22Rv1 (cell line): ENCODE data around the gene SHTN1.
A peak's percentile ranks its signal among the peaks of the same experiment; 100 is the strongest.

ENCODE experiments used
- H3K27ac ChIP-seq: fragments of 450-650 bp; 2 replicates; pipeline ENCODE4 v1.5.1; 2017
- ZFX ChIP-seq: fragments of 450-650 bp; IDR thresholded peaks from 2 replicates; pipeline ENCODE4 v1.6.1; 2017; ENCODE audit warnings: antibody characterized with exemption, borderline replicate concordance
- TF ChIP-seq, protein P1 (sequence below): fragments of 450-650 bp; IDR thresholded peaks from 2 replicates; pipeline ENCODE4 v1.5.1; 2017; ENCODE audit warnings: mild to moderate bottlenecking

The SHTN1 gene, protein sequence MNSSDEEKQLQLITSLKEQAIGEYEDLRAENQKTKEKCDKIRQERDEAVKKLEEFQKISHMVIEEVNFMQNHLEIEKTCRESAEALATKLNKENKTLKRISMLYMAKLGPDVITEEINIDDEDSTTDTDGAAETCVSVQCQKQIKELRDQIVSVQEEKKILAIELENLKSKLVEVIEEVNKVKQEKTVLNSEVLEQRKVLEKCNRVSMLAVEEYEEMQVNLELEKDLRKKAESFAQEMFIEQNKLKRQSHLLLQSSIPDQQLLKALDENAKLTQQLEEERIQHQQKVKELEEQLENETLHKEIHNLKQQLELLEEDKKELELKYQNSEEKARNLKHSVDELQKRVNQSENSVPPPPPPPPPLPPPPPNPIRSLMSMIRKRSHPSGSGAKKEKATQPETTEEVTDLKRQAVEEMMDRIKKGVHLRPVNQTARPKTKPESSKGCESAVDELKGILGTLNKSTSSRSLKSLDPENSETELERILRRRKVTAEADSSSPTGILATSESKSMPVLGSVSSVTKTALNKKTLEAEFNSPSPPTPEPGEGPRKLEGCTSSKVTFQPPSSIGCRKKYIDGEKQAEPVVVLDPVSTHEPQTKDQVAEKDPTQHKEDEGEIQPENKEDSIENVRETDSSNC

DNA sequence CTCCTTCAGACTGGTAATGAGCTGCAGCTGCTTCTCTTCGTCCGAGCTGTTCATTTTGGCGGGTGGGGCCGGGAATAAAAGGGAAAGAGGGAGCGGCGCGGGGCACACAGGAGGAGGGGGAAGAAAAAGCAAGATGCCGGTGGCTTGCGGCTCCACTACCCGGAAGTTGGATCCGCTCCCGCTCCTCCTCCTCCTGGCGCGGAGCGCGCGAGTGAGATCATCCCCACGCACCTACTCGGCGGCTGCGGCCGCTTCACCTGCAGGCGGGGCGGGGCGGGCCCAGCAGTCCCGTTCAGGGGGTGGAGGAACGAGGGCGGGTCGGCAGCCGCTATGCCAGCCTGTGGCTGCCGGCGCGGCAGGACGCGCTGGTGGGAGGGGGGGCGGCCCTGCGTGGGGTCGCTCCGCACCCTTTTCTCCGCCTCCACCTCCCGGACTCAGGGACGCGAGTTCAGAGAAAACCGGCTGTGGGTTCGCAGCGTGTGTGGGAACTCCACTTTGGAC, at the start of gene SHTN1:
Gene SHTN1 (minus strand): TSS at position 162 of the 501 bp plus-strand sequence. CDS start 108 bp downstream, at position 54.
- TF ChIP-seq, protein P1, sequence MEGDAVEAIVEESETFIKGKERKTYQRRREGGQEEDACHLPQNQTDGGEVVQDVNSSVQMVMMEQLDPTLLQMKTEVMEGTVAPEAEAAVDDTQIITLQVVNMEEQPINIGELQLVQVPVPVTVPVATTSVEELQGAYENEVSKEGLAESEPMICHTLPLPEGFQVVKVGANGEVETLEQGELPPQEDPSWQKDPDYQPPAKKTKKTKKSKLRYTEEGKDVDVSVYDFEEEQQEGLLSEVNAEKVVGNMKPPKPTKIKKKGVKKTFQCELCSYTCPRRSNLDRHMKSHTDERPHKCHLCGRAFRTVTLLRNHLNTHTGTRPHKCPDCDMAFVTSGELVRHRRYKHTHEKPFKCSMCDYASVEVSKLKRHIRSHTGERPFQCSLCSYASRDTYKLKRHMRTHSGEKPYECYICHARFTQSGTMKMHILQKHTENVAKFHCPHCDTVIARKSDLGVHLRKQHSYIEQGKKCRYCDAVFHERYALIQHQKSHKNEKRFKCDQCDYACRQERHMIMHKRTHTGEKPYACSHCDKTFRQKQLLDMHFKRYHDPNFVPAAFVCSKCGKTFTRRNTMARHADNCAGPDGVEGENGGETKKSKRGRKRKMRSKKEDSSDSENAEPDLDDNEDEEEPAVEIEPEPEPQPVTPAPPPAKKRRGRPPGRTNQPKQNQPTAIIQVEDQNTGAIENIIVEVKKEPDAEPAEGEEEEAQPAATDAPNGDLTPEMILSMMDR = no peak
- TF ChIP-seq ZFX = no peak
- peak within 1 kb of the TSS; percentile 98 for H3K27ac ChIP-seq

DNA sequence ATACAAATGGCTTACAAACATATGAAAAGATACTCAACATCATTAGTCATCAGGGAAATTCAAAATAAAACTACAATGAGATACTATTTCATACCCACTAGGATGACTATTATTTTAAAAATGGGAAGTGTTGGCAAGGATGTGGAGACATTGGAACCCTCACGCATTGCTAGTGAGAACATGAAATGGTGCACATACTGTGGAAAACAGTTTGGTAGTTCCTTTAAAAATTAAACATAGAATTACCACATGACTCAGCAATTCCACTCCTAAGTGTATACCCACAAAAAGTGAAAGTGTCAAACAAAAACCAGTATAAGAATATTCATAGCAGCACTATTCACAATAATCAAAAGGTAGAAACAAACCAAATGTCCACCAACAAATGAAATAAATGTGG, 48.5 kb upstream of the SHTN1 start:
- no peak overlapping the region for H3K27ac ChIP-seq
- TF ChIP-seq ZFX = no peak
- TF ChIP-seq, protein P1 = no peak

DNA sequence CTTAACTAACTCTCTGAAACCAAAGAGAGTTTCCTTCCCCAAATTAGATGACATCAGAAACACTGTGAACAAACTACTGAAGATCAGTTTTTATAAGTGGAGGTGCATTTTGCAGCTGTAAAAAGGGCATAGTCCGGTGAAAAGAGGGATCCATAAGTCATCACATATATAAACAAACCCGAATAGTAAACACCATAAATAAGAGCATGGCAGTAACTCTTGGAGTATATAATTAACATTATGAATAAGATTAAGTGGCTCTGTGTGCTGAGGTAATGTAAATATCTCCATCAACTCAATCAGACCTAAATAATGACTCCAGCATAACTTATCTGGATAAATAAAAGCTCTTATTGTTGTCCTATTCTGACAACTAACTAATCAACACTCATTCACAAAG, 43.0 kb upstream of the SHTN1 start:
- H3K27ac ChIP-seq = no peak overlapping the region
- TF ChIP-seq ZFX = no peak

DNA sequence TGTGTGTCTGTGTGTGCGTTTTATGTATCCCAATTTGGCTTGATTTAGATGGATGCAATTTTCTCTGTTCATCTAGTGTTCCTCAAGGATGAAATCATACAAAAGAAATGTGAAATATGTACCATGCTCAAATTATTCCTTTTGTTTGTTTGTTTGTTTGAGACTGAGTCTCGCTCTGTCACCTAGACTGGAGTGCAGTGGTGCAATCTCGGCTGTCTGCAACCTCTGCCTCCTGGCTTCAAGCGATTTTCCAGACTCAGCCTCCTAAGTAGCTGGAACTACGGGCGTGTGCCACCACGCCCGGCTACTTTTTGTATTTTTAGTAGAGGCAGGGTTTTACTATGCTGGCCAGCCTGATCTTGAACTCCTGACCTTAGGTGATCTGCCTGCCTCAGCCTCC, 11.3 kb upstream of the SHTN1 start:
- TF ChIP-seq ZFX = no peak
- TF ChIP-seq, protein P1 = no peak
- no peak overlapping the region for H3K27ac ChIP-seq

DNA sequence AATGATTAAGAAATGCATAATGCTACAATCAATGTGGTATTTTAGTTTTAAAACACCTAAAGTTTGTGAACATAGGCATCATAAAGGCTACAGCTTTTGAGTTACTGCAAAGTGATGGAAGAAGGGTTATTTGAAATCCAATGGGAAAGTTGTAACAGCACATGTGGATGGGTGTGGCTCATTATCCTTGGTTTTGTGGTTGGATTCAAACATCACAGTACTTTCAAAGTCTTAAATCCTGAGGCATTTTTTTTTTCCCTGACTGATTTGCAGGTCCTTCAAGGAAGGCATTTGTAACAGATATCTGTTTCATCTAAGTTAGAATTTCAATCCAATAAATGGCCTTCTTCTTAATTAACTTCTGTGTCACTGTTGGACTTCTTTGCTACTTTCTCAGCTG, 9.8 kb upstream of the SHTN1 start:
- H3K27ac ChIP-seq = no peak overlapping the region
- TF ChIP-seq ZFX = no peak
- TF ChIP-seq, protein P1 = no peak

DNA sequence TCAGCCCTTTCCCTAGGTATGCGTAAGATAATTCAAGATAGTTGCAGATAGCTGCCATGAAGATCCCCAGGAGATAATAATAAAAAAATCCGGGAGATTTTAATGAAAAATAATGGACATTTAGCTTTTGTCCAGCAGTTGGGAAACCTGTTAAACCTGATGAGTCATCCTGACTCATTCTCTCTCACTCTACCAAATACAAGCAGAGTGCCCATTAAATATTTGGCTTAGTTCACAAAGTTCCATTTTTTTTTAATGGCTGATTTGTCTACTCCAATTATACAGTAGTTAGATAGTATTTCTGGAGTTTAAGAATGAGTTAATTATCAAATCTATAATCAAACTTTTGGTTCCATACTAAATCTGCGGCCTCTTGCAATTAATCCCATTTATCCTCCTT, 2.1 kb upstream of the SHTN1 start:
- no peak for TF ChIP-seq ZFX
- TF ChIP-seq, protein P1 = no peak
- peak overlapping the region; percentile 98 for H3K27ac ChIP-seq

DNA sequence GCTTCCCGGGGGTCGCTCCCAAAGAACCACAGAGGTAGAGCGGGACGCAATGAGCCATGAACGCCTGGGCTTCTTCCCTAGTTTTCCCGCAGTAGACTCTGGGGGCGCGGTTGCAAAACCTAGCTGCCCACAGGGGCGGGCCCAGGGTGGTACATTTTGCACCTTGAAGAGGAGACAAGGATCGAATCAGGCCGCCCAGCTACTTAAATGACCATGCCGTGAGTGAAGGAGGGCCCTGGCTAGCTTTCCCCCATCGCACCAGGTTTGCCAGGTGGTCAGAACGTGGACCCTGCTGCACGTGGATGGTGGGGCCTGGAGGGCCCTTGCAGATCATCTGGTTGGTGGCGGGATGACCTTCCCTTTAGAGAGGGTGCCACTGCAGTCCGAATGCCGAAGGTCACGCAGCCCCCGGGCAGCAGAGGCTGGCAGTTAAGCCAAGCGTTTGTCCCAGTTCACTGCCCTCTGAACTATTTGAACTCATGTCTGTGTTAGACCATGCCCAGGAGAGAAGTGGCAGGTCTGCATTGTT, 604 bp upstream of the SHTN1 start:
- TF ChIP-seq ZFX = no peak
- TF ChIP-seq, protein P1 = peak; percentile 16
- H3K27ac ChIP-seq = peak overlapping the region; percentile 98
